ENCODE measurements around the gene MCM10. TPM values are rescaled to one million over a fixed set of nuclear protein-coding genes. Genes with fewer than 3 reads are reported as not detected.

The MCM10 gene
- total RNA-seq, 1 donor from 2014 or later = 31.7 TPM

DNA sequence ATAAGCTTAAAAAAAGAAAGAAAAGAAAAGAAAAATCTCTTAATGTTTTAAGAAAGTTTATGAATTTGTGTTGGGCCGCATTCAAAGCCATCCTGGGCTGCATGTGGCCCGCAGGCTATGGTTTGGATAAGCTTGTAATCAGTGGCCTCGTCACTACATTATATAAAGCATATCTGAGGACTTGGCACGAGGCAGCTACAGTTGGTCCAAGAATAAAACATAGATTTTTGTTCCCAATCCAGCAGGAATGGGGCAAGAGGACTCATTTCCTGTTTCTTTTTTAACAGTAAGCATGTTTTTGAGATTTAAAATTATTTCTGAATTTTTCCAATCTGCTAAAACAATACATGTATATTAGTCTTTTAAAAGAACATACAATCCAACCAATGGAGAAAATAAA is 28.6 kb downstream of the MCM10 start:
- H3K9me3 Mint-ChIP-seq = peaks cover 4% of the 10 kb centered on the region
- no peaks in the 10 kb centered on the region for H3K4me1 Mint-ChIP-seq (ENCODE audit: unreplicated experiment)
- TF ChIP-seq, protein P1, sequence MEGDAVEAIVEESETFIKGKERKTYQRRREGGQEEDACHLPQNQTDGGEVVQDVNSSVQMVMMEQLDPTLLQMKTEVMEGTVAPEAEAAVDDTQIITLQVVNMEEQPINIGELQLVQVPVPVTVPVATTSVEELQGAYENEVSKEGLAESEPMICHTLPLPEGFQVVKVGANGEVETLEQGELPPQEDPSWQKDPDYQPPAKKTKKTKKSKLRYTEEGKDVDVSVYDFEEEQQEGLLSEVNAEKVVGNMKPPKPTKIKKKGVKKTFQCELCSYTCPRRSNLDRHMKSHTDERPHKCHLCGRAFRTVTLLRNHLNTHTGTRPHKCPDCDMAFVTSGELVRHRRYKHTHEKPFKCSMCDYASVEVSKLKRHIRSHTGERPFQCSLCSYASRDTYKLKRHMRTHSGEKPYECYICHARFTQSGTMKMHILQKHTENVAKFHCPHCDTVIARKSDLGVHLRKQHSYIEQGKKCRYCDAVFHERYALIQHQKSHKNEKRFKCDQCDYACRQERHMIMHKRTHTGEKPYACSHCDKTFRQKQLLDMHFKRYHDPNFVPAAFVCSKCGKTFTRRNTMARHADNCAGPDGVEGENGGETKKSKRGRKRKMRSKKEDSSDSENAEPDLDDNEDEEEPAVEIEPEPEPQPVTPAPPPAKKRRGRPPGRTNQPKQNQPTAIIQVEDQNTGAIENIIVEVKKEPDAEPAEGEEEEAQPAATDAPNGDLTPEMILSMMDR (conservative IDR thresholded peaks at IDR 0.05) = no peak
- peaks cover 22% of the 10 kb centered on the region for H3K36me3 Mint-ChIP-seq
- no peak overlapping the region for H3K27ac Mint-ChIP-seq
- no peaks in the 10 kb centered on the region for H3K27me3 Mint-ChIP-seq
- H3K4me3 Mint-ChIP-seq = no peak overlapping the region
- DNase-seq (ENCODE audit: extremely low spot score, unreplicated experiment) = no peak

DNA sequence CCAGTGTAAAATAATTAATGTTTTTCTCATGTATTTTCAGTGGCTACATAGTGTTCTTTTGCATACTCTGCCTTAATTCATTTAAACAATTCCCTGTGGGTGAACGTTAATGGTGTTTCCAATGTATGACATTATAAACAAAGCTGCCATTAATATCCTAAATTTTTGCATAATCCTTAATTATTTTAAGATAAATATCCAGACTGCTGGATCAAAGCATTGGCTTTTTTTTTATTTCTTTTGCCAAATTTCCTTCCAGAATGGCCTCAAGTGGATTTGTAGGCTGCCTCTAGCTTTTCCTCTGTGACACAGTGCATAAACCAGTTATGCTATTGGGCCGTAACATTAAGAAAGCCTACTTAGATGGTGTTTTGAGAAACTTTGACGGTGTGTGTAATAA is 29.5 kb downstream of the MCM10 start:
- H3K27me3 Mint-ChIP-seq = no peaks in the 10 kb centered on the region
- TF ChIP-seq, protein P1 (conservative IDR thresholded peaks at IDR 0.05) = no peak
- DNase-seq (ENCODE audit: extremely low spot score, unreplicated experiment) = no peak
- peaks cover 17% of the 10 kb centered on the region for H3K36me3 Mint-ChIP-seq
- H3K27ac Mint-ChIP-seq = no peak overlapping the region
- peaks cover 4% of the 10 kb centered on the region for H3K9me3 Mint-ChIP-seq
- H3K4me1 Mint-ChIP-seq (ENCODE audit: unreplicated experiment) = no peaks in the 10 kb centered on the region
- H3K4me3 Mint-ChIP-seq = no peak overlapping the region

GRCh38 chr10:13191362-13191761 is 30.0 kb downstream of the MCM10 start:
- H3K36me3 Mint-ChIP-seq = peaks cover 12% of the 10 kb centered on the region

GRCh38 chr10:13193637-13194036 is 32.3 kb downstream of the MCM10 start:
- TF ChIP-seq, protein P1 (conservative IDR thresholded peaks at IDR 0.05) = no peak
- Mint-ChIP-seq H3K9me3 (no peaks in the 10 kb centered on the region), H3K4me1 (ENCODE audit: unreplicated experiment) (no peaks in the 10 kb centered on the region), H3K36me3 (peaks cover 4% of the 10 kb centered on the region), H3K27me3 (no peaks in the 10 kb centered on the region), H3K27ac (no peak overlapping the region), H3K4me3 (no peak overlapping the region)
- no peak for DNase-seq (ENCODE audit: extremely low spot score, unreplicated experiment)

More at GRCh38 chr10:13191362-13191761, 30.0 kb downstream of the MCM10 start:
- H3K27me3 Mint-ChIP-seq = no peaks in the 10 kb centered on the region
- no peak overlapping the region for H3K27ac Mint-ChIP-seq
- H3K4me3 Mint-ChIP-seq = no peak overlapping the region
- peaks cover under 1% of the 10 kb centered on the region for H3K9me3 Mint-ChIP-seq
- TF ChIP-seq, protein P1 (conservative IDR thresholded peaks at IDR 0.05) = no peak
- H3K4me1 Mint-ChIP-seq (ENCODE audit: unreplicated experiment) = no peaks in the 10 kb centered on the region
- DNase-seq (ENCODE audit: extremely low spot score, unreplicated experiment) = no peak

GRCh38 chr10:13195016-13195415 is 33.7 kb downstream of the MCM10 start:
- no peaks in the 10 kb centered on the region for H3K4me1 Mint-ChIP-seq (ENCODE audit: unreplicated experiment)
- no peak overlapping the region for H3K27ac Mint-ChIP-seq
- H3K27me3 Mint-ChIP-seq = no peaks in the 10 kb centered on the region
- no peak overlapping the region for H3K4me3 Mint-ChIP-seq
- TF ChIP-seq, protein P1 (conservative IDR thresholded peaks at IDR 0.05) = no peak
- no peaks in the 10 kb centered on the region for H3K9me3 Mint-ChIP-seq
- DNase-seq (ENCODE audit: extremely low spot score, unreplicated experiment) = no peak
- peaks cover 4% of the 10 kb centered on the region for H3K36me3 Mint-ChIP-seq

GRCh38 chr10:13201132-13201531 is 39.8 kb downstream of the MCM10 start:
- Mint-ChIP-seq H3K4me3 (no peak overlapping the region), H3K9me3 (no peaks in the 10 kb centered on the region), H3K36me3 (peaks cover 3% of the 10 kb centered on the region)

More at GRCh38 chr10:13201132-13201531, 39.8 kb downstream of the MCM10 start:
- no peaks in the 10 kb centered on the region for H3K4me1 Mint-ChIP-seq (ENCODE audit: unreplicated experiment)
- no peaks in the 10 kb centered on the region for H3K27me3 Mint-ChIP-seq
- TF ChIP-seq, protein P1 (conservative IDR thresholded peaks at IDR 0.05) = no peak
- no peak for DNase-seq (ENCODE audit: extremely low spot score, unreplicated experiment)
- H3K27ac Mint-ChIP-seq = no peak overlapping the region

All from type B pancreatic cell (in vitro differentiated cells).